GM19463 (cell line): ENCODE results near the gene LYG2.
"Not testable (repeated sequence)": the region's sequence is repeated elsewhere in the genome, so short reads cannot be mapped to it uniquely, and the experiment has no call there.

ENCODE experiments used
- ATAC-seq: cut with Tn5 transposase; IDR thresholded peaks from one replicate; pipeline ENCODE4 v1.9.1; 2021; ENCODE audit warnings: mild to moderate bottlenecking, moderate library complexity; ENCODE audit not compliant: unreplicated experiment

LYG2 gene

GRCh38 chr2:99255491-99256318 lies at the start of gene LYG2:
TSS of gene LYG2 (minus strand) at chr2:99255666. CDS start at chr2:99254260, 1,406 bp downstream.
- ATAC-seq, result no peak

- not testable (repeated sequence) for ATAC-seq
These were observed 45.6 kb upstream of the LYG2 start, which contains the start of gene LYG1 for GRCh38 chr2:99301097-99301496. TSS of gene LYG1 (minus strand) at chr2:99301197. CDS start at chr2:99295670, 5,527 bp downstream.

- no peak for ATAC-seq
These were observed 44.1 kb upstream of the LYG2 start for GRCh38 chr2:99299580-99299979.

- ATAC-seq, result no peak
These were observed 42.5 kb upstream of the LYG2 start for GRCh38 chr2:99297994-99298393.

GRCh38 chr2:99285526-99285925 lies 30.1 kb upstream of the LYG2 start:
- no peak for ATAC-seq

GRCh38 chr2:99279969-99280695 lies 24.7 kb upstream of the LYG2 start:
- ATAC-seq, result no peak

GRCh38 chr2:99278793-99279291 lies 23.4 kb upstream of the LYG2 start:
- ATAC-seq, result no peak

GRCh38 chr2:99278195-99278765 lies 22.8 kb upstream of the LYG2 start:
- not testable (repeated sequence) for ATAC-seq

- no peak for ATAC-seq
These were observed 20.4 kb upstream of the LYG2 start for GRCh38 chr2:99275882-99276281.

- no peak for ATAC-seq
These were observed 5.8 kb upstream of the LYG2 start for GRCh38 chr2:99261242-99261641.

- no peak for ATAC-seq
These were observed 4.7 kb upstream of the LYG2 start for GRCh38 chr2:99260184-99260583.

GRCh38 chr2:99259465-99259864 lies 4.0 kb upstream of the LYG2 start:
- ATAC-seq, result no peak

GRCh38 chr2:99256677-99257076 lies 1.2 kb upstream of the LYG2 start:
- no peak for ATAC-seq

- no peak for ATAC-seq
These were observed 5.5 kb downstream of the LYG2 start for GRCh38 chr2:99249951-99250350.

- no peak for ATAC-seq
These were observed 13.3 kb downstream of the LYG2 start for GRCh38 chr2:99242151-99242550.

- no peak for ATAC-seq
These were observed 15.0 kb downstream of the LYG2 start for GRCh38 chr2:99240431-99240830.

- no peak for ATAC-seq
These were observed 16.9 kb downstream of the LYG2 start for GRCh38 chr2:99238599-99238998.

- not testable (repeated sequence) for ATAC-seq
These were observed 22.3 kb downstream of the LYG2 start for GRCh38 chr2:99233177-99233576.

- no peak for ATAC-seq
These were observed 37.5 kb downstream of the LYG2 start for GRCh38 chr2:99217929-99218501.

- no peak for ATAC-seq
These were observed 39.4 kb downstream of the LYG2 start for GRCh38 chr2:99216096-99216495.

GRCh38 chr2:99205491-99205890 lies 50.0 kb downstream of the LYG2 start:
- no peak for ATAC-seq
